Stimulated activated CD4-positive, alpha-beta T cell treated with anti-CD3 and anti-CD28 coated beads, Interleukin-15, amount 100 ng/mL, for 24 hours (primary cell): ENCODE measurements around the gene BATF2.
"Not testable (repeated sequence)": the region's sequence is repeated elsewhere in the genome, so short reads cannot be mapped to it uniquely, and the experiment has no call there.

Experiments used
- DNase-seq: peaks from one replicate; pipeline ENCODE4 v3.0.0-alpha.2; 2020

The BATF2 gene

DNA sequence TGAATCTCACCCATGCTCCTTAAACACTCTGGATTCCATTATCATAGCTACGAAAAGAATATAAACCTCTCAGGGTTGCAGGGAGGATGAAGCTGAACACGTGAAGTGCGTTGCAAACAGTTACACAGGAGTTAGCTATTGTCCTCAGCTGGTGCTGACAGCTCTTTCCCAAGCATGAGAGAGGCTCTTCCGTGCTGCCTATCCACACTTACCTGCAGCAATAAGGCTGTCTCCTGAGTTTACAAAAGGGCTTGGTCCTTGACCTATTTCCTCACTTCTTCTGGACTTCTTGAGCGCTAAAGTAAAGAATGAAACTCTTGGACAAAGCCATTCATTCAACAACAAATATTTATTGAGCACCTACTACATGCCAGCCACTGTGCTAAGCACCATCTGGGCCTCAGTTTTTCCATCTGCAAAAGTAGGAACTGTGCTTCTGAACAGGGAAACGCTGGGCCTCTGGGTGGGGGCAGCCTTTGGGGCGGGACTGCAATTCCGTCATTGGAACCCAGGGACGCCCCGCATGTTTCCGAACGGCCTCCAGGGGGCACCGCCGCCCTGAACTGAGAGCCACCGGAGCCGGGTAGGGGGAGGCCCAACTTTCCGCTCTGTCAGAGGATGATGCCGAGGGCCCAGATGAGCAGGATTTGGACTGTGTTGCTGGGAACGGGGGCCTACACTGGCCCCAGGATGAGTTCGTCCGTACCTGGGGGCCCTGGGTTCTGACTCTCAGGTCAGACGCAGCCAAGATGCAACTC lies 16.5 kb upstream of the BATF2 start:
- peak; percentile 95 for DNase-seq

DNA sequence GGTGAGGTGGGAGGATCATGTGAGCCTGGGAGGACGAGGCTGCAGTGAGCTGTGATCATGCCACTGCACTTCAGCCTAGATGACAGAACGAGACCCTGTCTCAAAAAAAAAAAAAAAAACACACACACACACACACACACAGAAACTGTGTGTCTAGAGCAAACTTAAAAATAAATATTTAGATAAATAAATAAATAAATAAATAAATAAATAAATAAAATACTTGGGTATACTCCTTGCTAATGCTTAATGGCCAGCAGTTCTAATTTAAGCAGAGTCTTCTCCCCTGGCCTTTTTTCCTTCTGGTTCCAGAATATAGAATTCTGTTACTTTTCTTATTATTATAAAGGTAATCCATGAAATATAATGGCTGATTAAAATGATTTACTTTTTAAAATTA lies 12.1 kb upstream of the BATF2 start:
- DNase-seq = no peak

DNA sequence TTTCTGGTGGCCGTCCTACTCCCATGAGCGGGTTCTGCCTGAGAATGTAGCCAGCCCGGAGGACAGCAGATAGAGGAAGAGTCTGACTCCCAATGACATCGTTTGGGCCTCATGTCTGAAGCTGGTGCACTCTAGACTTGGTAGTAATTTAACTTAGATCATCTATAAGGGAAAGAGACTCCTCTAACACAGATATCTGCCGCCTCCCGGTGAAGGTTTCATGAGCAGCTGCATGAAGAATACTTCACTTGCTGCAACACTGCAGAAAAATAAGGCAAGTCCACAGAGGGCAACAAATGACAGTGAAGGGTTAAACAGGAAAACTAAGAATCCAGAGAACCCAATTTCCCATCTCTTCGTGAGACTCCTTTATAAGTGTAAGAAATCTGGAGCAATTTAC lies 11.2 kb upstream of the BATF2 start:
- no peak for DNase-seq

DNA sequence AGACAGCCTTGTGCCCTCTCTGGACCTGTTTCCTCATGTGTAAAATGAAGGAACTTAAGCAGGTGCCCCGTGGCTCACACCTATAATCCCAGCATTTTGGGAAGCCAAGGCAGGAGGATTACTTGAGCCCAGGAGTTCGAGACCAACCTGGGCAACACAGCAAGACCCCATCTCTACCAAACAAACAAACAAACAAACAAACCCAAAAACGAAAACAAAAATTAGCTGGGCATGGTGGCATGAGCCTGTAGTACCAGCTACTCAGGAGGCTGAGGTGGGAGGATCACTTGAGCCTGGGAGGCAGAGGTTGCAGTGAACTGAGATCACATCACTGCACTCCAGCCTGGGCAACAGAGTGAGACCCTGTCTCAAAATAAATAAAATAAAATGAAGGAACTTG lies 7.2 kb upstream of the BATF2 start:
- not testable (repeated sequence) for DNase-seq

DNA sequence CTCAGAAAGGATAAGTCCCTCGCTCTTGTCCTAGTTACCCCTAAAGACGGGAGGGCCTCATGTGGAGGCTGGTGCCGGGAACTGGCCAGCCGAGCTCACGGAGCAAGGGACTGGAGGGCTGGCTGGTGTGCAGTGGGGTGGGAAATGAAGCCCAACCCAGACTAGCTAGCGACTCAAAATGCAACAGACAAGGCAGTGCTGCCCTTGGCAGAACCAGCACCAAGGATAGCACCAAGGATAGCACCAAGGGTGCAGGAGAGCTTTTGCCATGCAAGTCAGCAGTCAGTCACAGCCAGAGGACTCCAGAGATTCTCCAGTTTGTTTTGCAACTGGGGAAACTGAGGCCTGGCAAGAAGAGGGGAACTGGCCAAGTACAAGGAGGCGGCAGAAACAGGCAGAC lies 6.5 kb upstream of the BATF2 start:
- DNase-seq = no peak

DNA sequence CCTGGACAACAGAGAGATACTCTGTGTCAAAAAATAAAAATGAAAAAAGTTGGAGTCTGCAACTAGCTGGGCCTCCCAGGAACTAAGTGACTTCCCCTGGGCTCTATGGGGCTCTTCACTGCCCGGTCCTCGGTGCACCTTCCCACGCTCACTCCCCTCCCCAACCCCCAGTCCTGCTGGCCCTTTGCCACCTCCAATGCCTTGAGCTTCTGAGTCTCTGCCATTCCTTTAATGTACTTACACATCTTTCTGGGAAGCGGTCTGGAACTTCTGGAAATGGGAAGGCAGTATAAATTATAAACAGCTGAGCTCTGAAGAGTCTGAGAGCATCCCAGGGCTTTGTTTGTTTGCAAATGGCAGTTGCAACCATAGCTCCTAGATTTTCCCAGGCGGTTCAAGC lies 5.9 kb upstream of the BATF2 start:
- DNase-seq = no peak

DNA sequence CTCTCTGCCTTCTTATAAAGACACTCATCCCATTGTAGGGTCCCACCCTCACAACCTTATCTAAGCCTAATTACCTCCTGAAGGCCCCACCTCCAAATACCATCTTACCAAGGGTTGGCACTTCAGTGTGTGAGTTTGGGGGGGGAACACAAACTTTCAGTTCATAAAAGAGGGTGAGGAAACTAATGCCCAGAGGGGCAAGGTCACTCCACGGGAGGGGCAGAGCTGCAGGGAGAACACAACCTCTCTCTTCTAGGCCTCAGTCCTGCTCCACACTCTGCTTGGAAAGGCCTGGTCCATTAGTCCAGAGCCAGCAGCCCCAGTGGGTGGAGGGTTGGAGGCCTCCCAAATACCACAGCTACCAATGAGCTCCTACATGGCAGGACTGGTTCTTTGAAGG lies 2.7 kb upstream of the BATF2 start:
- no peak for DNase-seq

DNA sequence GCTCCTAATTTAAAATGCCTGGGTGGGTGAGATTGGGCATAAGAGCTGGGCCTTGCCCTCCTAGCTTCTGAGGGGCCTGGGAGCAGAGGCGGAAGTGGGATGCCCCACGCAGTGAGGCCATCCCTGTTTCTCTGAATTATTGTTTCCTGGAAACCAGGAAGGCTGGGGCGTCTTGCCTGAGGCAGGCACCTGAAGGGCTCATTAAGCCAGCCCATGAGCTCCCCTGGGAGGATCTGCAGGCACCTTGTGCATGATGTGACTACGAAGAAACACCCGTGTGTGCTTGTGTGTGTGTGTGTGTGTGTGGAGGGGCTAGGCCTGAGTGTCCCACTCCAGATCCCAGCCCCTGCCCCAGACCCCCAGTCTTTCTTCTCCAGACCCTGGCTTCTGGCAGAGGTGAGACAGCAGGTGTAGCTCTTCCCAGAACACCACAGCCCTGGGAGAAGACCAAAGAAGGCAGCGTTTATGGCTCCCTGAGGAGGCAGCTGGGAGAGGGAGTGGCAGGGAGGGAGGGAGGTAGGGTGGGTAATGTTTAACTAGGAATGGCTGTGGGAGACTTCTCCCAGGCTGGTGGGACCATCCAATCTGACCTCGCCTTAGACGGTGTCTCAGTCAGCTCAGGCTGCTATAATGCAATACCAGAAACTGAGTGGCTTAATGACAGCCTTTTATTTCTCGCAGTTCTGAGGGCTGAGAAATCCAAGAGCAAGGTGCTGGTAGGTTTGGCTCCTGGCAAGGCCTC lies 2.1 kb upstream of the BATF2 start:
- no peak for DNase-seq

DNA sequence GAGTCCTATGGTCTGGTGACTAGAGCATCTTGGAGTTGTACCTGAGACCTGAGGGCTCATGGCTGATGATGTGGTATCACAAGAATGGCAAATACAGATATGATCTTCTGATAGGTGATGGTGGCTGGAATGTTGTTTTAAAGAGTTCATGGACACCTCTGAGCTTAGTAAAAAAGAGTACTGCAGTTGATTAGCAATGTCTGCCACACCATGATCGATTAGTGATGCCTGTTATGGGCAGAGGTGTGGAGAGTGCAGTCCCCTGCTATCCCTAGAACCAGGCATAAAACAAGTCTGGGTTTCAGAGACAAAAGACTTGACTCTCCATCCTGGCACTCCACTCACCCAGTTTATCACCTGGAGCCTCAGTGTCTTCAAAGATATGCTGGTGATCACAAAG lies 1.4 kb upstream of the BATF2 start:
- no peak for DNase-seq

DNA sequence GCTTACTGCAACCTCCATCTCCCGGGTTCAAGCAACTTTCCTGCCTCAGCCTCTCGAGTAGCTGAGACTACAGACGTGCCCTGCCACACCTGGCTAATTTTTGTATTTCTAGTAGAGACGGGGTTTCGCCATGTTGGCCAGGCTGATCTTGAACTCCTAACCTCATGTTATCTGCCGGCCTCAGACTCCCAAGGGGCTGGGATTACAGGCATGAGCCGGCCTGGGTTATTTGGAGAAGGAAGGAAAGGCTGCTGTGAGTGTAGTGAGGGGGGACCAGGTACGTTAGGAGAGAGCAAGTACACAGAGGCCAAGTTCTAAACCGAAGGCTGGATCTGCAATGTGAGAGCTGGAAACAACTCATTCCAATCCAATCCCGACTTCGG lies 453 bp downstream of the BATF2 start:
- no peak for DNase-seq

DNA sequence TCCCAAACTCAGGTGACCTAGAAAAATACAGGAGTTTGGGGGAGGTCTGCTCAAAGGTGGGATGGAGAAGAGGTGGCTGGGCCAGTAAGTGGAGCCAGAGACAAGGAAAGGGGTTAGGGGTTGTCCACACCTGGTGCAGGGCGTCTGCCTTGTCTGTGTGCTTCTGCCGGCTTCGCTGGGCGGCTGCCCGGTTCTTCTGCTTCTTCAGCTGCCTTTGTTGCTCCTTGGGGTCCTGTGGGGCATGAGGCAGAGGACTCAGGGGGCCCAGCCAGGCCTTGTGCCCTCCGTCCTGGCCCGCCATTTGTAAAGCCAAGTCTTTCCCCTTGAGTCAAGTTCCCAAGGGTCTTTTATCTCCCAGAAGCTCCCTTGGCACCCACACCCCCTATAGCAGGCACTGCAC lies 2.5 kb downstream of the BATF2 start:
- no peak for DNase-seq

DNA sequence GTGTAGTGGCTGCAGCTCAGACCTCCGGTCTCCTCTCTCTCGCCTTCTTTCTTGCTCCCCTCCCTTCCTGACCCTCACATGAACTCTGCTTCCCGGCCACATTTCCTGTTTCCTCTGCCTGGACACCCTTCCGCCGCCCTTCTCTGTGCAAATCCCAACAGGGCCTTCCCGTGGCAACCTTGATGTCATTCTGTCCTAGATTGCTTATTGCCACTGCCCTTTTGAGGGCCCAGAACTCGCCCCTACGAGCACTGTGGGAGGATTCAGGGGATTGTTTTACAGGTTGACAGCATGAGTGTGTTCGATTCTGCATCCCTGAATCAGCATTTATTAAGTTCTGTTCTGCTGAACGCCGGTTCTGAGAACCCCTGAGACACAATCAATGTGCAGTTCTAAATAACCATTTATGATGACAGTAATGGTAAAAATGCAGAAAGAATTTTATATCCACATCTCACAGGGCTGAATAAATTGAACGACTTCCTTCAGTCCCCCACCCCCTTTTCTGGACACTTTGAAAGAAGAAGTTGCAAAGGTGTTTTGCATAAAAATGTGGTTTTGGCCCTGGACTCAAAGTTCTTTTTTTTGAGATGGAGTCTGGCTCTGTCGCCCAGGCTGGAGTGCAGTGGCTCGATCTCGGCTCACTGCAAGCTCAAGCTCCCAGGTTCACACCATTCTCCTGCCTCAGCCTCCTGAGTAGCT lies 6.4 kb downstream of the BATF2 start:
- DNase-seq = no peak

DNA sequence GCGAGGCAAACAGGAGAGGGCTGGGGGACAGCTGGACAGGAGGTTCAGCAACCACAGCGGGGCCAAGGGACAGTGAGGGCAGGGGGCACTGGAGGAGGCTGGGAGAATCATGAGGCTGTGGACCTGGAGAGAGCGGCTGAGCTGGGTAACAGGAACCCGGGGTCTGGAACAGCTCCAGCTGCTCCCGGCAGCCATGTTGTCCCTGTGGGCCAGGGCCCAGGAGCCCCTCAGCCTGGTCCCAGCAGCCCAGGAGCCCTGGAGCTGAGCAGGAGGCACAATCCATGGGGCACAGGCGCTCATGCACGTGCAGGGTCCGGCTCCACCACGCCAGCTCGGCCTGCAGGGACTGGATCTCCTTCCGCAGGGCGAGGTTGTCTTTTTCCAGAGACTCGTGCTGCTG lies 7.4 kb downstream of the BATF2 start:
- no peak for DNase-seq

DNA sequence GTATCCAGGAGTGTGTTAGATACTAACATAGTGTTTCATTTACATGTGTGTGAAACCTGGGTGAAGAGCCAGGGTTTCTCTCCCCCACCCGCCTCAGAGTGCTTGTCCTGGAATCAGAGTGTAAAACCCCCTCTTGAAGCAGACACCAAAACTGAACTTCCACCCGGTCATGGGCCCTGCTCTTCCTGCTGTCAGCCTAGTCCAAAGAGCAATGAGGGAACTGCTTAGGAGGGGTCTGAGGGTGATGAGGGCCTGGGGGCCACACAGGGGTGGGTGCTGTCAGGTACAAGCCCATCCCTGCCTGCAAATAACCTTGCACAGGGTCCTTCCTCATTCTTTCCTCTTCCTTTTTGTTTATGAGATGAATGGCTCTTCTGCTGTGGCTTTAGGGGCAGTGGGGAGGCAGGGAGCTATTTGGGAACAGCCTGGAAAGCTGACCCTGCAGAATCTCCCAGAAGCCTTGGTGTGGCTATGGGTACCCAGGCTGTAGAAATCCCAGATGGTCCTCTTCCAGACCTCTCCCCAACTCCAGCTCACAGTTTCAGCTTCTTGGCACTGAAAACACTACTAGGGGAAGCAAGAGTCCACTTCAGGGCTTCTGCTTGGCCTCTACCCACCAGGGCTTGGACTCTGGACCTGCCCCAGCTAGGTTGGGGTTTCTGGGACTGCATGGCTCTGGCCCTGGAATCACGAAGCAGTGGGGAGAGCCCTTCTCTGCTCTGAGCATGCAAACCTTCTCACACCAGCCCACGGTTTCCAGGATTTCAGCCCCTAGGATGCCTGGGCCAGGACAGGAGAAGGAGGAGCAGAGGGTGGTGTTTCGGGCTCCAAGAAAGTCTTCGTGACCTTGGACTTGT lies 8.5 kb downstream of the BATF2 start:
- no peak for DNase-seq

DNA sequence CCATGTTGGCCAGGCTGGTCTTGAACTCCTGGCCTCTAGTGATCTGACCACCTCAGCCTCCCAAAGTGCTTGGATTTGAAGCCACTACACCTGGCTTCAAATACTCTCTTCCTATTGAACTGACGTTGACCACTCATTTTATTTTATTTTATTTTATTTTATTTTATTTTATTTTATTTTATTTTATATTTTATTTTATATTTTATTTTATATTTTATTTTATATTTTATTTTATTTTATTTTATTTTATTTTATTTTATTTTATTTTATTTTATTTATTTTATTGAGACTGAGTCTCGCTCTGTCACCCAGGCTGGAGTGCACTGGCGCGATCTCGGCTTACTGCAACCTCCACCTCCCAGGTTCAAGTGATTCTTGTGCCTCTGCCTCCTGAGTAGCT lies 13.4 kb downstream of the BATF2 start:
- DNase-seq = not testable (repeated sequence)

DNA sequence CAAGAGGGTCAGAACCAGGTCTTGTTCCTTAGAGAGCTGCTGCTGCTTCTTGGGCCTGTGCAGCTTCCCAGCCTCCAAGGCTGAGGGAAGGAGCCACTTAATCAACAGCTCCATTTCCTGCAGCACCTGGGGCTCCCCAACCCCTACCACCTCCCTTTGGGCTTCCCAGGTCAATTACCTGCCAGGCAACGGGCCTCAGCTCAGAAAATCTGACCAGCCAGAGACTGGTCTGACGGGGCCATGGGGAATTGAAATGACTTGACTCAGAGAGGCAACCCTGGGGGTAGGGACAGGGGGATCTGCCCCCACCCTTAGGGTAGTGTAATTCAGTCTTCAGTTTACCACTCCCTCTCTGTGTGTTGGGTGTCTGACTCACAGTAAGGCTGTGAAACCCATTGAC lies 20.1 kb downstream of the BATF2 start:
- no peak for DNase-seq

DNA sequence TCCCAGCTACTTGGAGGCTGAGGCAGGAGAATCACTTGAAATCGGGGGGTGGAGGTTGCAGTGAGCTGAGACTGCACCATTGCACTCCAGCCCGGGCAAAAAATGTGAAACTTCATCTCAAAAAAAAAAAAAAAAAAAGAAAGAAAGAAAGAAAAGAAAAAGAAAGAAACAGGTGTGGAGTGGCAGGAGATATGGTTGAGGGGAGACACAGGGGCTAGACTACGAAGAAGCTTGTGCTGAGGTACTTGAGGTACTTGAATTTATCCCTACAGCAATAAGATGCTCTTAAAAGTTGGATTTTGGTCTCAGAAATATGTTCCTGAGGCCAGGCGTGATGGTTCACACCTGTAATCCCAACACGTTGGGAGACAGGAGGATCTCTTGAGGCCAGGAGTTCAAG lies 22.6 kb downstream of the BATF2 start:
- DNase-seq = no peak

DNA sequence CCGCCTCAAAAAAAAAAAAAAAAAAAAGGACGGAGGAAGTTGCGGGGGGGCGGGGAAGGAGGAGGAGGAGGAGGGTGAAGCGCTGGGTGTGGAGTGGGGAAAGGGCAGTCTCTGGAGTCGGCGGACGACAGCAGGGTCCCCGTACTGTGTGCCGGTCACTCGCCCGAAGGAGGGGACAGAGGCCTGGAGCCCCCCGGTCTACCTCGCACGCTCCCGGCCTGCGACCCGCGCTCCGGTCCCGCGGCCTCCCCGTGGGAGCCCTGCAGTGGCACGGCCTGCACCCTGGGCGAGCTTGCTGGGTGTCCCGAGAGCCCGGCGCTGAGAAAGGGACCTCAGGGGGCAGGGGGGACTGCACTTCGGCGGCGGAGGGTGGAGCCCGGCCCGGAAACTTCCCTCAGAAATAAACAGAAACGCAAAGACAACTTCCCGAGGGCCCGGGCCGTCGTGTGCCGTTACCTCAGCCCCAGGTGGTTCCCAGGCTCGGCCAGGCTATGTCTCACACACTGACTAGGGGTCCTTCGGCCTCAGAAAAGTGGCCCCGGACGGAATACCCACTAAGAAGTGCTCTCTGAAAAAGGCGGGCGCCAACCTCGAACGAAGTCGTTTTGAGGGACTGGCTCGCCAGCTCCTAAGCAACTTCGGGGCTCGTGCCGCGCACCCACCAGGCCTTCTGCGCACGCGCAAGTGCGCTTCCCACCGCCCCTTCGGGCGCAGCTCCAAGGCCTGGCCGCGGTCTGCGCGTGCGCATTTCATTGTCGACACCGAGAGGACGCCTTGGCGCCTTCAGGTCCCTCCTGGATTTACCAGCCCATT lies 25.1 kb downstream of the BATF2 start, which contains the start of gene MAJIN:
TSS of gene MAJIN (minus strand) at position 688 of the 813 bp plus-strand sequence. CDS start 12,703 bp downstream, outside the sequence.
- DNase-seq = peak; percentile 95

DNA sequence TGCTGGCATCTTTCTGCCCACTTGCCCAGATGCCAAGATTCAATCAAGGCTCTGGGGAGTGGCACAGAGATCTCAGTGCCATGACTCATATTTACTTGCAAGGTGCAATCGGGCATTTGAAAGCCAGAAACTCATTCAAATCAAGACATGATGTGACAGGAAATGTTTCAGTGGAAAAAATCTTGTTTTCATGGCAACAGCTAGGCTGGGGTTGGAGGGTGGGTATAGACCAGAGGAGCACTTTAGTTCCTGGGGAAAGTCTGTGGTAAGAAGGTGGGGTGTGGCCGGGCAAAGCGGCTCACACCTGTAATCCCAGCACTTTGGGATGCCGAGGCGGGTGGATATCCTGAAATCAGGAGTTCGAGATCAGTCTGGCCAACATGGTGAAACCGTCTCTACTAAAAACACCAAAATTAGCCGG lies 26.0 kb downstream of the BATF2 start:
- peak; percentile 51 for DNase-seq

DNA sequence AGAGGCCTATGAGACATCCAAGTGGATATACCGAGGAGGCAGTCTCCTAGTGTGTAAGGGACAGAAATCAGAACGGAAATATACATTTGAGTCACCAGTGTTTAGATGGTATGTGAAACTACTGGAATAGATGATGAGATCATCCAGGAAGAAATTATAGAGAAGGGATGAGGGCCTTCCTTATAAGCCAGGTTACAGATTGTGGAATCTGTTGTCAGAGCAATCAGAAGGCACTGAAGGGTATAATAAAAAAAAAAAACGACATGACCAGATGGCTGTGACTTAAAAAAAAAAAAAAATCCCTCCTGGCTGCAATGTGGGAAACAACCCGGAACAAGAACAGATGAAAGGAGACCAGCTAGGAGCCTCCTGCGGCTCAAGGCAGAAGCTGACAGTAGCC lies 27.6 kb downstream of the BATF2 start:
- no peak for DNase-seq

DNA sequence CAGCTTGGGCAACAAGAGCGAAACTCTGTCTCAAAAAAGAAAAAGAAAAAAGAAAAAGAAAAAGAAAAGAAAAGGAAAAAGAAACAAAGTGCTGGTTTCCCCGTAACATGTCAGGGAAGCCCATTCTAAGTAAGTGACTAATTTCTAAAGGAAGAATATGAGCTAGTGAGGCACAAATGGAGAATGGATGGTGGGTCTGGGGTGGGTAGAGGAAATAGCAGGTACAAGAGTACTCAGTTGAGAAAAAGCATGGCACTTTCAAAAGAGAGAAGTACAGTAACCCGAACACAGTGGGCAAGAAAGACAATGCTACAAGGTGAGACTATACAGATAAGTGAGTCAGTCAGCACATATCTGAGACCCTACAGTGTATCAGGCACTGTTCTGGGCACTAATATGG lies 29.4 kb downstream of the BATF2 start:
- DNase-seq = peak; percentile 16

DNA sequence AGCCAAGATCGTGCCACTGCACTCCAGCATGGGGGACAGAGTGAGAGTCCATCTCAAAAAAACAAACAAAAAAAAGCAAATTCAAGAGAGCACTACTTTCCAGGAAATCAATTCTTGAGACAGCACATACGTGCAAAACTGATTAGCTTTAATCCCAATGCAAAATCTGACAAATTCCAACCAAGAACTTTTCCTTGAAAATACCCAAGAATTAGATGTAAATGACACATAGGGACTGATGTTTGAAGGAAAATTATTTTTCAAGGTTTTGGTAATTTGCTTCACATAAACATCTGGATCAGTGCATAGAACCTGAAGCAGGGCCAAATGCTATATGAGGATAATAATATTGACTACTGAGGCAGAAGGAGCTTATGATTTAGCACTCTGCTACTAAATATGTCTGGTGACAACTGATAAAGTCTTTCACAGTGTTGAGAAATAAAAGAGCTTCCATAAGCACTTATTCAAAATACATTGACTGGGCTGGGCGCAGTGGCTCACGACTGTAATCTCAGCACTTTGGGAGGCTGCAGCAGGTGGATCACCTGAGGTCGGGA lies 33.6 kb downstream of the BATF2 start:
- no peak for DNase-seq
